ACHN (cell line): ENCODE results near the gene SLC12A2.
A peak's percentile ranks its signal among the peaks of the same experiment; 100 is the strongest.

Source experiments
- DNase-seq: peaks from one replicate; pipeline ENCODE4 v3.0.0-alpha.2; 2015
- in situ Hi-C: cut with HindIII; loops from 2 replicates; pipeline ENCODE4 v1.10.0; 2017; ENCODE audit warnings: low sequenced_read_pairs, low pct_ligation_motif_present, low pct_unique_long_range_greater_than_20kb

Gene SLC12A2

GRCh38 chr5:128091579-128091978 is 8.0 kb downstream of the SLC12A2 start:
- no peak for DNase-seq
- in situ Hi-C loops: no loop called here

GRCh38 chr5:128092144-128092543 is 8.6 kb downstream of the SLC12A2 start:
- in situ Hi-C loops: no loop called here
- DNase-seq: no peak

GRCh38 chr5:128093368-128093767 is 9.8 kb downstream of the SLC12A2 start:
- in situ Hi-C loops: no loop called here
- DNase-seq: no peak

- no peak for DNase-seq
- in situ Hi-C loops: no loop called here
Observed at GRCh38 chr5:128097224-128097623, 13.7 kb downstream of the SLC12A2 start.

- no peak for DNase-seq
Observed at GRCh38 chr5:128097781-128098180, 14.2 kb downstream of the SLC12A2 start.

GRCh38 chr5:128099944-128100343 is 16.4 kb downstream of the SLC12A2 start:
- in situ Hi-C loops: no loop called here
- no peak for DNase-seq

More at GRCh38 chr5:128097781-128098180, 14.2 kb downstream of the SLC12A2 start:
- in situ Hi-C loops: no loop called here

- no peak for DNase-seq
- in situ Hi-C loops: no loop called here
Observed at GRCh38 chr5:128100860-128101557, 17.4 kb downstream of the SLC12A2 start.

GRCh38 chr5:128101676-128102075 is 18.1 kb downstream of the SLC12A2 start:
- DNase-seq: no peak
- in situ Hi-C loops: no loop called here

GRCh38 chr5:128105203-128105602 is 21.6 kb downstream of the SLC12A2 start:
- in situ Hi-C loops: no loop called here

GRCh38 chr5:128109138-128109537 is 25.6 kb downstream of the SLC12A2 start:
- DNase-seq: no peak
- in situ Hi-C loops: no loop called here

More at GRCh38 chr5:128105203-128105602, 21.6 kb downstream of the SLC12A2 start:
- no peak for DNase-seq

GRCh38 chr5:128109766-128110165 is 26.2 kb downstream of the SLC12A2 start:
- in situ Hi-C loops: no loop called here
- DNase-seq: no peak

GRCh38 chr5:128111818-128112448 is 28.4 kb downstream of the SLC12A2 start:
- in situ Hi-C loops: no loop called here
- DNase-seq: peak; percentile 0

- no peak for DNase-seq
Observed at GRCh38 chr5:128116445-128116844, 32.9 kb downstream of the SLC12A2 start.

GRCh38 chr5:128118214-128118613 is 34.6 kb downstream of the SLC12A2 start:
- in situ Hi-C loops: no loop called here
- DNase-seq: no peak

More at GRCh38 chr5:128116445-128116844, 32.9 kb downstream of the SLC12A2 start:
- in situ Hi-C loops: no loop called here

- in situ Hi-C loops: no loop called here
- no peak for DNase-seq
Observed at GRCh38 chr5:128121651-128122050, 38.1 kb downstream of the SLC12A2 start.

- in situ Hi-C loops: no loop called here
- no peak for DNase-seq
Observed at GRCh38 chr5:128123936-128124335, 40.4 kb downstream of the SLC12A2 start.

- in situ Hi-C loops: no loop called here
- no peak for DNase-seq
Observed at GRCh38 chr5:128126241-128126640, 42.7 kb downstream of the SLC12A2 start.

GRCh38 chr5:128132499-128132898 is 48.9 kb downstream of the SLC12A2 start:
- DNase-seq: no peak
- in situ Hi-C loops: no loop called here

- DNase-seq: no peak
- in situ Hi-C loops: no loop called here
Observed at GRCh38 chr5:128135286-128135685, 51.7 kb downstream of the SLC12A2 start.

GRCh38 chr5:128143911-128144310 is 60.3 kb downstream of the SLC12A2 start:
- in situ Hi-C loops: no loop called here
- no peak for DNase-seq
